ENCODE measurements around the gene CHST15.

- TF ChIP-seq, protein P1, sequence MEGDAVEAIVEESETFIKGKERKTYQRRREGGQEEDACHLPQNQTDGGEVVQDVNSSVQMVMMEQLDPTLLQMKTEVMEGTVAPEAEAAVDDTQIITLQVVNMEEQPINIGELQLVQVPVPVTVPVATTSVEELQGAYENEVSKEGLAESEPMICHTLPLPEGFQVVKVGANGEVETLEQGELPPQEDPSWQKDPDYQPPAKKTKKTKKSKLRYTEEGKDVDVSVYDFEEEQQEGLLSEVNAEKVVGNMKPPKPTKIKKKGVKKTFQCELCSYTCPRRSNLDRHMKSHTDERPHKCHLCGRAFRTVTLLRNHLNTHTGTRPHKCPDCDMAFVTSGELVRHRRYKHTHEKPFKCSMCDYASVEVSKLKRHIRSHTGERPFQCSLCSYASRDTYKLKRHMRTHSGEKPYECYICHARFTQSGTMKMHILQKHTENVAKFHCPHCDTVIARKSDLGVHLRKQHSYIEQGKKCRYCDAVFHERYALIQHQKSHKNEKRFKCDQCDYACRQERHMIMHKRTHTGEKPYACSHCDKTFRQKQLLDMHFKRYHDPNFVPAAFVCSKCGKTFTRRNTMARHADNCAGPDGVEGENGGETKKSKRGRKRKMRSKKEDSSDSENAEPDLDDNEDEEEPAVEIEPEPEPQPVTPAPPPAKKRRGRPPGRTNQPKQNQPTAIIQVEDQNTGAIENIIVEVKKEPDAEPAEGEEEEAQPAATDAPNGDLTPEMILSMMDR (conservative IDR thresholded peaks at IDR 0.05; ENCODE audit: low read length): no peak
- TF ChIP-seq EZH2phosphoT487 (IDR thresholded peaks at IDR 0.05; ENCODE audit: borderline replicate concordance, low read depth, low read length): no peak
These were observed 78.8 kb downstream of the CHST15 start for GRCh38 chr10:124014416-124015154.
